ENCODE results near the gene SPNS2. TPM values are rescaled to one million over a fixed set of nuclear protein-coding genes. Genes with fewer than 3 reads are reported as not detected.

SPNS2 gene
- polyA plus RNA-seq, 1 donor from 2014 or later = 39.7 TPM

- H3F3A ChIP-seq (ENCODE audit: insufficient read depth, low read length, poor library complexity, severe bottlenecking) = no peaks in the 10 kb centered on the region
- no peak overlapping the region for H3K4me3 ChIP-seq (ENCODE audit: low read length)
- TF ChIP-seq RAD21 (conservative IDR thresholded peaks at IDR 0.05) (no peak), POLR2AphosphoS5 (IDR thresholded peaks at IDR 0.05) (no peak), MXI1 (conservative IDR thresholded peaks at IDR 0.05; ENCODE audit: poor library complexity, severe bottlenecking) (no peak), CTCF (IDR thresholded peaks at IDR 0.05; ENCODE audit: poor library complexity, severe bottlenecking) (no peak)
- TF ChIP-seq, protein P1, sequence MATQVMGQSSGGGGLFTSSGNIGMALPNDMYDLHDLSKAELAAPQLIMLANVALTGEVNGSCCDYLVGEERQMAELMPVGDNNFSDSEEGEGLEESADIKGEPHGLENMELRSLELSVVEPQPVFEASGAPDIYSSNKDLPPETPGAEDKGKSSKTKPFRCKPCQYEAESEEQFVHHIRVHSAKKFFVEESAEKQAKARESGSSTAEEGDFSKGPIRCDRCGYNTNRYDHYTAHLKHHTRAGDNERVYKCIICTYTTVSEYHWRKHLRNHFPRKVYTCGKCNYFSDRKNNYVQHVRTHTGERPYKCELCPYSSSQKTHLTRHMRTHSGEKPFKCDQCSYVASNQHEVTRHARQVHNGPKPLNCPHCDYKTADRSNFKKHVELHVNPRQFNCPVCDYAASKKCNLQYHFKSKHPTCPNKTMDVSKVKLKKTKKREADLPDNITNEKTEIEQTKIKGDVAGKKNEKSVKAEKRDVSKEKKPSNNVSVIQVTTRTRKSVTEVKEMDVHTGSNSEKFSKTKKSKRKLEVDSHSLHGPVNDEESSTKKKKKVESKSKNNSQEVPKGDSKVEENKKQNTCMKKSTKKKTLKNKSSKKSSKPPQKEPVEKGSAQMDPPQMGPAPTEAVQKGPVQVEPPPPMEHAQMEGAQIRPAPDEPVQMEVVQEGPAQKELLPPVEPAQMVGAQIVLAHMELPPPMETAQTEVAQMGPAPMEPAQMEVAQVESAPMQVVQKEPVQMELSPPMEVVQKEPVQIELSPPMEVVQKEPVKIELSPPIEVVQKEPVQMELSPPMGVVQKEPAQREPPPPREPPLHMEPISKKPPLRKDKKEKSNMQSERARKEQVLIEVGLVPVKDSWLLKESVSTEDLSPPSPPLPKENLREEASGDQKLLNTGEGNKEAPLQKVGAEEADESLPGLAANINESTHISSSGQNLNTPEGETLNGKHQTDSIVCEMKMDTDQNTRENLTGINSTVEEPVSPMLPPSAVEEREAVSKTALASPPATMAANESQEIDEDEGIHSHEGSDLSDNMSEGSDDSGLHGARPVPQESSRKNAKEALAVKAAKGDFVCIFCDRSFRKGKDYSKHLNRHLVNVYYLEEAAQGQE (IDR thresholded peaks at IDR 0.05; ENCODE audit: borderline replicate concordance) = no peak
- H3K9me3 ChIP-seq (ENCODE audit: low read length) = no peaks in the 10 kb centered on the region
- no peak overlapping the region for H2AFZ ChIP-seq (ENCODE audit: low read depth, low read length)
- H3K4me2 ChIP-seq (ENCODE audit: low read length) = no peak overlapping the region
- no peak overlapping the region for H3K9ac ChIP-seq (ENCODE audit: low read length)
- no peaks in the 10 kb centered on the region for H3K79me2 ChIP-seq (replicated peaks; ENCODE audit: insufficient read depth, low read length)
- no peaks in the 10 kb centered on the region for H4K20me1 ChIP-seq (ENCODE audit: insufficient read depth)
- H3K9me2 ChIP-seq (ENCODE audit: insufficient read depth, low read length) = no peaks in the 10 kb centered on the region
- no peaks in the 10 kb centered on the region for H3K27me3 ChIP-seq (ENCODE audit: insufficient read depth, low read depth, low read length)
- H3K36me3 ChIP-seq (ENCODE audit: insufficient read depth, low read length) = no peaks in the 10 kb centered on the region
- H3K27ac ChIP-seq (ENCODE audit: low read length) = no peak overlapping the region
Observed at GRCh38 chr17:4531988-4532736, 33.5 kb downstream of the SPNS2 start.

DNA sequence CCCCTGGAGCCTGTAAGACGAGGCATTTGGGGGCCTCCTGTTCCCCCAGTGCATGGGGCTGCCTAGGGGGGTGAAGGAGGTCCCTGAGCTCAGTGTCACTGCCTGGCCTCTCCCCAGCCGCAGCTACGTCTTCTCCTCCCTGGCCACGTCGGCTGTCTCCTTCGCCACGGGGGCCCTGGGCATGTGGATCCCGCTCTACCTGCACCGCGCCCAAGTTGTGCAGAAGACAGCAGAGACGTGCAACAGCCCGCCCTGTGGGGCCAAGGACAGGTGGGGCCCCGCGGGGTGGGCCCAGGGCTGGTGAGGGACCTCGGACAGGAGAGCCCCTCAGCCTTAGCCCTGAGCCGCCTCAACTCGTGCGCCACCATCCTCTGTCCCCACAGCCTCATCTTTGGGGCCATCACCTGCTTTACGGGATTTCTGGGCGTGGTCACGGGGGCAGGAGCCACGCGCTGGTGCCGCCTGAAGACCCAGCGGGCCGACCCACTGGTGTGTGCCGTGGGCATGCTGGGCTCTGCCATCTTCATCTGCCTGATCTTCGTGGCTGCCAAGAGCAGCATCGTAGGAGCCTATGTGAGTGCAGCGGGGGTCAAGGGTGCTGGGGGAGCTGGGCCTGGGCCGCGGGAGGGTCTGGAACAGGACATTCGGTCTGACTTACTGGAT lies 34.3 kb downstream of the SPNS2 start:
- H3K27me3 ChIP-seq (ENCODE audit: insufficient read depth, low read depth, low read length) = no peaks in the 10 kb centered on the region
- H3K36me3 ChIP-seq (ENCODE audit: insufficient read depth, low read length) = no peaks in the 10 kb centered on the region
- H3K79me2 ChIP-seq (replicated peaks; ENCODE audit: insufficient read depth, low read length) = no peaks in the 10 kb centered on the region
- no peak overlapping the region for H3K4me3 ChIP-seq (ENCODE audit: low read length)
- H3K4me2 ChIP-seq (ENCODE audit: low read length) = no peak overlapping the region
- H4K20me1 ChIP-seq (ENCODE audit: insufficient read depth) = no peaks in the 10 kb centered on the region
- no peak overlapping the region for H3K27ac ChIP-seq (ENCODE audit: low read length)
- no peak overlapping the region for H2AFZ ChIP-seq (ENCODE audit: low read depth, low read length)
- H3K9me3 ChIP-seq (ENCODE audit: low read length) = no peaks in the 10 kb centered on the region
- no peak overlapping the region for H3K9ac ChIP-seq (ENCODE audit: low read length)
- H3F3A ChIP-seq (ENCODE audit: insufficient read depth, low read length, poor library complexity, severe bottlenecking) = no peaks in the 10 kb centered on the region
- no peaks in the 10 kb centered on the region for H3K9me2 ChIP-seq (ENCODE audit: insufficient read depth, low read length)
- TF ChIP-seq RAD21 (conservative IDR thresholded peaks at IDR 0.05) (no peak), CTCF (IDR thresholded peaks at IDR 0.05; ENCODE audit: poor library complexity, severe bottlenecking) (no peak), EZH2 (IDR thresholded peaks at IDR 0.05; ENCODE audit: borderline replicate concordance, insufficient read depth, low read length, poor library complexity, severe bottlenecking) (no peak), MXI1 (conservative IDR thresholded peaks at IDR 0.05; ENCODE audit: poor library complexity, severe bottlenecking) (no peak), TAF1 (IDR thresholded peaks at IDR 0.05; ENCODE audit: low read depth) (no peak), EP300 (conservative IDR thresholded peaks at IDR 0.05; ENCODE audit: poor library complexity, severe bottlenecking) (no peak), POLR2AphosphoS5 (IDR thresholded peaks at IDR 0.05) (no peak), SMC3 (conservative IDR thresholded peaks at IDR 0.05; ENCODE audit: poor library complexity) (no peak)
- TF ChIP-seq, protein P1 (IDR thresholded peaks at IDR 0.05; ENCODE audit: borderline replicate concordance) = no peak
